Keratinocyte (primary cell): ENCODE measurements around the gene BBX.

Experiments
- EZH2 ChIP-seq: IDR thresholded peaks from one replicate; pipeline ENCODE4 v1.6.1; 2012; ENCODE audit warnings: inconsistent platforms, mild to moderate bottlenecking, low read length, moderate library complexity
- TF ChIP-seq, protein P1 (sequence below), 3 experiments: IDR thresholded peaks in 1 of 3; conservative IDR thresholded peaks in 1 of 3; optimal IDR thresholded peaks in 1 of 3; 2 replicates in 2 of 3; 3 replicates in 1 of 3; pipeline versions ENCODE3 to v1.5.1; 2011; ENCODE audit warnings: low read length in 3 of 3, mild to moderate bottlenecking in 3 of 3, moderate library complexity in 2 of 3, control low read depth in 1 of 3, inconsistent platforms in 1 of 3; ENCODE audit not compliant: insufficient read depth in 2 of 3; ENCODE audit errors: extremely low read depth in 1 of 3

GRCh38 chr3:107641572-107642307 lies 119.0 kb downstream of the BBX start:
- TF ChIP-seq, protein P1, sequence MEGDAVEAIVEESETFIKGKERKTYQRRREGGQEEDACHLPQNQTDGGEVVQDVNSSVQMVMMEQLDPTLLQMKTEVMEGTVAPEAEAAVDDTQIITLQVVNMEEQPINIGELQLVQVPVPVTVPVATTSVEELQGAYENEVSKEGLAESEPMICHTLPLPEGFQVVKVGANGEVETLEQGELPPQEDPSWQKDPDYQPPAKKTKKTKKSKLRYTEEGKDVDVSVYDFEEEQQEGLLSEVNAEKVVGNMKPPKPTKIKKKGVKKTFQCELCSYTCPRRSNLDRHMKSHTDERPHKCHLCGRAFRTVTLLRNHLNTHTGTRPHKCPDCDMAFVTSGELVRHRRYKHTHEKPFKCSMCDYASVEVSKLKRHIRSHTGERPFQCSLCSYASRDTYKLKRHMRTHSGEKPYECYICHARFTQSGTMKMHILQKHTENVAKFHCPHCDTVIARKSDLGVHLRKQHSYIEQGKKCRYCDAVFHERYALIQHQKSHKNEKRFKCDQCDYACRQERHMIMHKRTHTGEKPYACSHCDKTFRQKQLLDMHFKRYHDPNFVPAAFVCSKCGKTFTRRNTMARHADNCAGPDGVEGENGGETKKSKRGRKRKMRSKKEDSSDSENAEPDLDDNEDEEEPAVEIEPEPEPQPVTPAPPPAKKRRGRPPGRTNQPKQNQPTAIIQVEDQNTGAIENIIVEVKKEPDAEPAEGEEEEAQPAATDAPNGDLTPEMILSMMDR (optimal IDR thresholded peaks at IDR 0.05 in 1 of 3, IDR thresholded peaks at IDR 0.05 in 1 of 3, conservative IDR thresholded peaks at IDR 0.05 in 1 of 3; ENCODE audit: extremely low read depth in 1 of 3, insufficient read depth in 2 of 3, low read length in 3 of 3) = no peak
- no peak for TF ChIP-seq EZH2
